Activated B cell treated with CpG ODN at 0.5 μM for 24 hours (primary cell): ENCODE data around the gene PRMT7. TPM values are rescaled to one million over a fixed set of nuclear protein-coding genes. Genes with fewer than 3 reads are reported as not detected.

ENCODE experiments used
- ATAC-seq: fragments of 200-7000 bp; cut with Tn5 transposase; one replicate; pipeline ENCODE4 v1.10.0; 2021; ENCODE audit warnings: low read depth, mild to moderate bottlenecking, moderate library complexity
- CTCF ChIA-PET: fragments of 350-600 bp; sonication (Branson Sonifier 250); formaldehyde crosslinking; loops from one replicate; lab custom pipeline; 2021; ENCODE audit warnings: antibody characterized with exemption; lab: Charles Lee
- POLR2A ChIA-PET: fragments of 350-600 bp; sonication (Branson Sonifier 250); formaldehyde crosslinking; loops from one replicate; lab custom pipeline; 2021; ENCODE audit warnings: antibody characterized with exemption; lab: Charles Lee
- DNase-seq: peaks from one replicate; pipeline ENCODE4 v3.0.0; 2022
- H3K27ac Mint-ChIP-seq: one replicate; pipeline ENCODE4 v1.8.0; 2020; ENCODE audit warnings: mixed read lengths
- H3K27me3 Mint-ChIP-seq: one replicate; pipeline ENCODE4 v1.8.0; 2021; ENCODE audit warnings: mixed read lengths
- H3K36me3 Mint-ChIP-seq: one replicate; pipeline ENCODE4 v1.8.0; 2021; ENCODE audit warnings: low read depth, mixed read lengths
- H3K4me1 Mint-ChIP-seq: one replicate; pipeline ENCODE4 v1.8.0; 2021; ENCODE audit warnings: mixed read lengths
- H3K4me3 Mint-ChIP-seq: one replicate; pipeline ENCODE4 v1.8.0; 2020; ENCODE audit warnings: mild to moderate bottlenecking, mixed read lengths
- H3K9me3 Mint-ChIP-seq: one replicate; pipeline ENCODE4 v1.8.0; 2020; ENCODE audit warnings: mixed read lengths
- CTCF ChIP-seq: fragments of 200-600 bp; IDR thresholded peaks from one replicate; pipeline ENCODE4 v1.8.0; 2022; ENCODE audit warnings: antibody characterized with exemption, mild to moderate bottlenecking
- intact Hi-C: fragments of 100-400 bp; cut with micrococcal nuclease; formaldehyde crosslinking; loops from one replicate; pipeline ENCODE4 v1.15.1; 2024
- total RNA-seq: library from RNA; stranded (reverse); gene quantifications from 2 replicates; pipeline ENCODE4 v1.2.3, GENCODE V29; 2022

The PRMT7 gene
- total RNA-seq, 1 donor from 2014 or later: 50.3 TPM

DNA sequence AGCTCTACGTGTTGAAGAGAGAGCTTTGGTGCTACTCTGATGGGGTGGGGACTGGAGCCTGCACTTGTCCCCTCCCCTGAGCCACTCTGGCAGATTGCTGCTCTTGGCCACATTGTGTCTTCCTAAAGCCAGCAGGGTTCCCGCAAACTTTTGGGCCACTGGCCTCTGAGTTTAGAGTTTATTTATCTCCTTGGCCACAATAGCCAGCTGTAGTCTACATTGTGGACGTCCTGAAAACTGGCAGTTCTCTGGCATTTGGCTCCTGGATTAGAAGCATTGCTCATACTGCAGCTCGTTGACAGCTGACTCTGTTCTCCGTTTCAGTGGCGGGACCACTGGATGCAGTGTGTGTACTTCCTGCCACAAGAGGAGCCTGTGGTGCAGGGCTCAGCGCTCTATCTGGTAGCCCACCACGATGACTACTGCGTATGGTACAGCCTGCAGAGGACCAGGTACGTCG is 34.6 kb downstream of the PRMT7 start:
- Mint-ChIP-seq H3K4me1 (no peaks in the 10 kb centered on the region), H3K36me3 (peaks cover 82% of the 10 kb centered on the region), H3K27me3 (no peaks in the 10 kb centered on the region), H3K27ac (no peak overlapping the region), H3K9me3 (no peaks in the 10 kb centered on the region), H3K4me3 (no peak overlapping the region)
- CTCF ChIA-PET: interaction anchor here (1.8 kb wide), 1 partner anchor 84 kb away, joined by 5 read pairs; no protein-coding TSS in a partner anchor
- POLR2A ChIA-PET: interaction anchor here (0.7 kb wide), 1 partner anchor 1127 kb away, joined by 6 read pairs; no protein-coding TSS in a partner anchor
- no peak for DNase-seq
- no peak for TF ChIP-seq CTCF
- no peak for ATAC-seq
- intact Hi-C loops: no loop called here

DNA sequence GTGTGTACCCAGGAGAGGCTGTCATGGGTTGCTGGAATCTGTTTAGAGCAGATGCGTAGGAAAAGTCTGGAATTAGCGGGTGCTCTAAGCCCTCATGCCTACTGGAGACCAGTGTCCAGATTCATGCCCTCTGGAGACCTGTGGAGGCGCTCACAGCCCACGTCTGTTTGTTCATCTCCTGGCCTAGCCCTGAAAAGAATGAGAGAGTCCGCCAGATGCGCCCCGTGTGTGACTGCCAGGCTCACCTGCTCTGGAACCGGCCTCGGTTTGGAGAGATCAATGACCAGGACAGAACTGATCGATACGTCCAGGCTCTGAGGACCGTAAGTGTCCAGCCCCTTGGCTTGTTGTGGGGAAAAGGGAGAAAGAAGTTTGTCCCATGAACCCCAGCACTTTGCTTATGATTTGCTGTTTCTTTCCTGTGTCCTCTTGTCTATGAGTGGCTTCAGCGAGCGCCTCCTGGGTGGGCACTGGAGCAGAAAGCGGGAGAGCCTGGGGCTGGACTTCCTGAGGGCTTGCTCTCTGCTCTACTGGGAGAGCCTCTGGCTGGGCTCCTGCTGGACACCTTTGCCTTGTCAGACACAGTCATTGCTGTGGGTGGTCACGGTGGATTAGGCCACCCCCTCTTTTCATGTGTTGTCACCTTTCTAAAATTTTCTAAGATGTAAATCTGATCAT is 35.3 kb downstream of the PRMT7 start:
- ATAC-seq (no peak), DNase-seq (no peak)
- Mint-ChIP-seq H3K36me3 (peaks cover 80% of the 10 kb centered on the region), H3K4me3 (no peak overlapping the region), H3K9me3 (no peaks in the 10 kb centered on the region), H3K27me3 (no peaks in the 10 kb centered on the region), H3K4me1 (no peaks in the 10 kb centered on the region), H3K27ac (no peak overlapping the region)
- CTCF ChIA-PET: no interaction called here
- no peak for TF ChIP-seq CTCF
- POLR2A ChIA-PET: no interaction called here
- intact Hi-C loops: no loop called here

DNA sequence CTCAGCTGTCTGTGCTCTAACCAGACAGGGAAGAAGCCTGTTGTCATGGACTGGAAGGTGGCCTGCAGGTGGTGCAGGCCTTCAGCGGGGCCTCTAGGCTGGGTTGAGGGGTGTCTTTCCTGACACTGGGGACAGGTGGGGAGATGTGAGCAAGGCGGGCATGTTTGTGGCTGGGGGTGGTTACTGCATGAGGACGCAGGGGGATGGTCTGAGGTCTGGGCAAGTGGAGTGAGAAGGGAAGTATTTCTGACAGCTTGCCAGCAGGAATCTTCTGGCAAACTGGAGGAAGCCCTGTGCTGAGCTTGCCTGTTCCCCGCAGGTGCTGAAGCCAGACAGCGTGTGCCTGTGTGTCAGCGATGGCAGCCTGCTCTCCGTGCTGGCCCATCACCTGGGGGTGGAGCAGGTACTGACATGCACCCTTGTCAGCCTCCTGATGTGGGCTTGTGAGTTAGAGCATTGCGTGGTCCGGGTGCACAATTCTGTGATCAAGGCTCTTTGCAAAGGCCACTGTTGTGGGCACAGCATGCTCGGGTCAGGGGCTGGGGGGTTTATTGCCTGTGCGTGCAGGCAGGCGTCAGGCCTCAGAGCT is 36.2 kb downstream of the PRMT7 start:
- Mint-ChIP-seq H3K27me3 (no peaks in the 10 kb centered on the region), H3K9me3 (no peaks in the 10 kb centered on the region), H3K4me3 (no peak overlapping the region), H3K27ac (no peak overlapping the region), H3K4me1 (no peaks in the 10 kb centered on the region), H3K36me3 (peaks cover 82% of the 10 kb centered on the region)
- no peak for TF ChIP-seq CTCF
- POLR2A ChIA-PET: no interaction called here
- CTCF ChIA-PET: no interaction called here
- intact Hi-C loops: no loop called here
- DNase-seq (no peak), ATAC-seq (no peak)

- intact Hi-C loops: no loop called here
- ChIA-PET POLR2A (no interaction called here), CTCF (no interaction called here)
- Mint-ChIP-seq H3K4me1 (no peaks in the 10 kb centered on the region), H3K4me3 (no peak overlapping the region), H3K27ac (no peak overlapping the region), H3K9me3 (no peaks in the 10 kb centered on the region), H3K27me3 (no peaks in the 10 kb centered on the region), H3K36me3 (peaks cover 83% of the 10 kb centered on the region)
- ATAC-seq: no peak
- no peak for DNase-seq
- no peak for TF ChIP-seq CTCF
Observed at GRCh38 chr16:68347605-68348004, 36.8 kb downstream of the PRMT7 start.

DNA sequence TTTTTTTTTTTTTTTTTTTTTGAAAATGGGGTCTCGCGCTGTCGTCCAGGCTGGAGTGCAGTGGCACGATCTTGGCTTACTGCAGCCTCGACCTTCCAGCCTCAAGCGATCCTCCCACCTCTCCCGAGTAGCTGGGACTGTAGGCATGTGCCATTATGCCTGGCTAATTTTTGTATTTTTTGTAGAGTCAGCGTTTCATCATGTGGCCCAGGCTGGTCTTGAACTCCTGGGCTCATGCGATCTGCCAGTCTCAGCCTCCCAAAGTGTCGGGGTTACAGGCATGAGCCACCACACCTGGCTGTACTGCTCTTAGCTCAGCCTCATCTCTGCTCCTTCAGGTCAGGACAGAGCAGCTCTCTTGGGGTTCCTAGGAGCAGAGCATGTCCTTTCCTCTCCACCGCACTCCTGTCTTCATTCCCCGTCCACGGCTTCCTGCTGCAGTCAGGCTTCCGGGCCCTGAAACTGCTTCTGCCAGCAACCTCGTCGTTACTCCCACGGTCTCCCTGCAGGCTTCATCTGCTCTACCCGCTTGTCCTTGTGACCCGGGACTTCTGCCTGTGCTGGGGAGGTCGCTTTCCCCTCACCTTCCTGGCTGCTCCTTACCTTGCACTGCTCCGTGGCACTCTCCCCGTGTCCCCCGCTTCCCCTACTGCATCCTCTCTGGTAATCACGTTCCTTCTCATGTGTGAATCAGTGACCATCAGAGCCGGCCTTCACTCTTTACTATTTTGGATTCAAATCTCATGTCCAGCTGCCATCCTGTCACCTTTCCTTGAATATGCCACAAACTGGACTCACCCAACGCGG is 38.0 kb downstream of the PRMT7 start:
- Mint-ChIP-seq H3K4me3 (no peak overlapping the region), H3K9me3 (no peaks in the 10 kb centered on the region), H3K27me3 (no peaks in the 10 kb centered on the region), H3K4me1 (no peaks in the 10 kb centered on the region), H3K27ac (no peak overlapping the region), H3K36me3 (peaks cover 86% of the 10 kb centered on the region)
- DNase-seq (no peak), ATAC-seq (no peak)
- intact Hi-C loops: no loop called here
- TF ChIP-seq CTCF: no peak
- ChIA-PET POLR2A (interaction anchor here (0.7 kb wide), 2 partner anchors 14 to 412 kb away, joined by 3 to 8 read pairs; partner anchors contain the start of gene PSMB10), CTCF (no interaction called here)
